ENCODE data around the gene IGFL4.

Gene IGFL4

GRCh38 chr19:46019270-46019669 is 21.5 kb downstream of the IGFL4 start:
- H3K9me3 ChIP-seq = no peaks in the 10 kb centered on the region
- H3K4me1 ChIP-seq = peaks cover 0 to 28% (median 22%) of the 10 kb centered on the region in 4 donors
- no peak overlapping the region for H3K27ac ChIP-seq
- H3K4me3 ChIP-seq = no peak overlapping the region
- no peaks in the 10 kb centered on the region for H3K36me3 ChIP-seq
- DNase-seq = peak in 1 of 2 donors; percentile 64
- peaks cover 0 to 35% of the 10 kb centered on the region in 2 donors for H3K27me3 ChIP-seq
- intact Hi-C loops (cut with DNase I; ENCODE audit: low total_unique reads) = loop anchor here (10.0 kb wide), 1 partner anchor 134 kb away; the partner anchor contains the start of gene IRF2BP1
- TF ChIP-seq CTCF (IDR thresholded peaks at IDR 0.05) = no peak

- Histone ChIP-seq H3K27ac (no peak overlapping the region), H3K4me3 (no peak overlapping the region), H3K9me3 (no peaks in the 10 kb centered on the region), H3K27me3 (peaks cover 0 to 30% of the 10 kb centered on the region in 2 donors), H3K4me1 (peaks cover 0 to 28% (median 22%) of the 10 kb centered on the region in 4 donors), H3K36me3 (no peaks in the 10 kb centered on the region)
- intact Hi-C loops (cut with DNase I; ENCODE audit: low total_unique reads) = loop anchor here (10.0 kb wide), 1 partner anchor 134 kb away; the partner anchor contains the start of gene IRF2BP1
- DNase-seq = no peak
- no peak for TF ChIP-seq CTCF (IDR thresholded peaks at IDR 0.05)
Observed at GRCh38 chr19:46018729-46019251, 22.0 kb downstream of the IGFL4 start.

- H3K4me1 ChIP-seq = peaks cover 0 to 28% (median 22%) of the 10 kb centered on the region in 4 donors
- no peak overlapping the region for H3K4me3 ChIP-seq
- intact Hi-C loops (cut with DNase I; ENCODE audit: low total_unique reads) = loop anchor here (10.0 kb wide), 1 partner anchor 133 kb away; the partner anchor contains the start of gene IRF2BP1
- no peak for DNase-seq
- peaks cover 0 to 25% of the 10 kb centered on the region in 2 donors for H3K27me3 ChIP-seq
- no peaks in the 10 kb centered on the region for H3K9me3 ChIP-seq
- TF ChIP-seq CTCF (IDR thresholded peaks at IDR 0.05) = no peak
- H3K36me3 ChIP-seq = no peaks in the 10 kb centered on the region
- H3K27ac ChIP-seq = no peak overlapping the region
Observed at GRCh38 chr19:46017874-46018675, 22.7 kb downstream of the IGFL4 start.

GRCh38 chr19:46017095-46017429 is 23.7 kb downstream of the IGFL4 start:
- Histone ChIP-seq H3K36me3 (no peaks in the 10 kb centered on the region), H3K9me3 (no peaks in the 10 kb centered on the region), H3K27me3 (peaks cover 0 to 15% of the 10 kb centered on the region in 2 donors), H3K27ac (no peak overlapping the region), H3K4me3 (peak overlapping the region in 1 of 2 donors; percentile 69), H3K4me1 (peaks cover 0 to 28% (median 22%) of the 10 kb centered on the region in 4 donors)
- peak in 1 of 2 experiments; percentile 17 for TF ChIP-seq CTCF (IDR thresholded peaks at IDR 0.05)
- no peak for DNase-seq
- intact Hi-C loops (cut with DNase I; ENCODE audit: low total_unique reads) = loop anchor here (10.0 kb wide), 1 partner anchor 132 kb away; the partner anchor contains the start of gene IRF2BP1

- DNase-seq = peak; percentile 68 to 87
- Histone ChIP-seq H3K9me3 (no peaks in the 10 kb centered on the region), H3K4me1 (peaks cover 0 to 28% (median 22%) of the 10 kb centered on the region in 4 donors), H3K27me3 (peaks cover 0 to 10% of the 10 kb centered on the region in 2 donors), H3K4me3 (peak overlapping the region; percentile 60 to 69), H3K27ac (peak overlapping the region; percentile 31 to 54), H3K36me3 (peaks cover 0 to 3% (median 0%) of the 10 kb centered on the region in 3 donors)
- TF ChIP-seq CTCF (IDR thresholded peaks at IDR 0.05) = peak; percentile 57 to 93
- intact Hi-C loops (cut with DNase I; ENCODE audit: low total_unique reads) = loop anchor here (10.0 kb wide), 1 partner anchor 132 kb away; the partner anchor contains the start of gene IRF2BP1
Observed at GRCh38 chr19:46016426-46017094, 24.2 kb downstream of the IGFL4 start.

Data from tibial artery (tissue), 4 donors.